GM12873 (cell line): ENCODE results near the gene CCL1.

Experiments
- TF ChIP-seq, protein P1 (sequence below): IDR thresholded peaks from 2 replicates; pipeline ENCODE4 v1.5.1; 2012; ENCODE audit warnings: low read depth, mild to moderate bottlenecking, moderate library complexity, low read length, control low read depth; ENCODE audit not compliant: insufficient read depth; ENCODE audit errors: missing control alignments

CCL1 gene, protein sequence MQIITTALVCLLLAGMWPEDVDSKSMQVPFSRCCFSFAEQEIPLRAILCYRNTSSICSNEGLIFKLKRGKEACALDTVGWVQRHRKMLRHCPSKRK

DNA sequence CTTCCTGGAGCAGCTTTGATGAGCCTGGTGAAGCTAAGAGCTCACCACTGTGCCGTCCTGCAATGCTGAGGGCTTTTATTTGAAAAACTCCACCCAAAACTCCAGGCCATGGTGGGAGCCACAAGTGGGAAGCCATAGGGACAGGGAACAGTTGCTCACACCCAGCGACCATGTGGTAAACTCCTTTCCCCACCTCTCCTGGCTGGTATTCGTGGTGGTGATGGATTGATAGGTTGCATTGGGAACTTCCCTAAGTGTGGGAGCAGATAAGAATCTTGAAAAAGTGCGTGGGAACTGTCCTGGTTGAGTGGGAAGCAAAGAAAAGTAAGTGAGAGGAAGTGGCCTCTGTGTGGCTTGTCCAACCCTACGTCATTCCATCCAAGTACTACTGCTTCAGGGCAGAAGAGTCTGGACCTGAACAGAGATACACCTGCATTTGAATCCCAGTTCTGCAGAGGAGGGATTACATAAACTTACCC lies at the start of gene CCL1:
Gene CCL1 (minus strand): TSS at position 51 of the 479 bp plus-strand sequence. CDS start 72 bp downstream, outside the sequence.
- TF ChIP-seq, protein P1, sequence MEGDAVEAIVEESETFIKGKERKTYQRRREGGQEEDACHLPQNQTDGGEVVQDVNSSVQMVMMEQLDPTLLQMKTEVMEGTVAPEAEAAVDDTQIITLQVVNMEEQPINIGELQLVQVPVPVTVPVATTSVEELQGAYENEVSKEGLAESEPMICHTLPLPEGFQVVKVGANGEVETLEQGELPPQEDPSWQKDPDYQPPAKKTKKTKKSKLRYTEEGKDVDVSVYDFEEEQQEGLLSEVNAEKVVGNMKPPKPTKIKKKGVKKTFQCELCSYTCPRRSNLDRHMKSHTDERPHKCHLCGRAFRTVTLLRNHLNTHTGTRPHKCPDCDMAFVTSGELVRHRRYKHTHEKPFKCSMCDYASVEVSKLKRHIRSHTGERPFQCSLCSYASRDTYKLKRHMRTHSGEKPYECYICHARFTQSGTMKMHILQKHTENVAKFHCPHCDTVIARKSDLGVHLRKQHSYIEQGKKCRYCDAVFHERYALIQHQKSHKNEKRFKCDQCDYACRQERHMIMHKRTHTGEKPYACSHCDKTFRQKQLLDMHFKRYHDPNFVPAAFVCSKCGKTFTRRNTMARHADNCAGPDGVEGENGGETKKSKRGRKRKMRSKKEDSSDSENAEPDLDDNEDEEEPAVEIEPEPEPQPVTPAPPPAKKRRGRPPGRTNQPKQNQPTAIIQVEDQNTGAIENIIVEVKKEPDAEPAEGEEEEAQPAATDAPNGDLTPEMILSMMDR = no peak

DNA sequence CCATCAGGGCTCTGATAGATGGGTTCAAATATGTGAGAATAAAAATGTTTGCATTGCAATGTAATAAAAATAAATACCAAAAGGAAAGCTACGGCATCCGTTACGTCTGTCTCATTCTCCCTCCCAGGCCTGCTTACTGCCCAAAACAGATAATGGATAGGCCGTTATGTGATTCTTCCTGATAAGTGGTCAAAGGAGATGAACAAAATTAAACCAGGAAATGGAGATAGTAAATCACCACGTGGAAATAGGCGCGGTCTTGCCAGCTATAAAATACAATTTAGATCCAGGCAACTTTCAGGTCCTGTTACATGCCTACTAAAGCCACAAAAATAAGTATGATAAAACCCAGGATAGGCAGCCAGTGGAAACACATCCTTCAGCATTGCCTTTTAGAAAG lies 49.5 kb upstream of the CCL1 start:
- TF ChIP-seq, protein P1 = no peak

DNA sequence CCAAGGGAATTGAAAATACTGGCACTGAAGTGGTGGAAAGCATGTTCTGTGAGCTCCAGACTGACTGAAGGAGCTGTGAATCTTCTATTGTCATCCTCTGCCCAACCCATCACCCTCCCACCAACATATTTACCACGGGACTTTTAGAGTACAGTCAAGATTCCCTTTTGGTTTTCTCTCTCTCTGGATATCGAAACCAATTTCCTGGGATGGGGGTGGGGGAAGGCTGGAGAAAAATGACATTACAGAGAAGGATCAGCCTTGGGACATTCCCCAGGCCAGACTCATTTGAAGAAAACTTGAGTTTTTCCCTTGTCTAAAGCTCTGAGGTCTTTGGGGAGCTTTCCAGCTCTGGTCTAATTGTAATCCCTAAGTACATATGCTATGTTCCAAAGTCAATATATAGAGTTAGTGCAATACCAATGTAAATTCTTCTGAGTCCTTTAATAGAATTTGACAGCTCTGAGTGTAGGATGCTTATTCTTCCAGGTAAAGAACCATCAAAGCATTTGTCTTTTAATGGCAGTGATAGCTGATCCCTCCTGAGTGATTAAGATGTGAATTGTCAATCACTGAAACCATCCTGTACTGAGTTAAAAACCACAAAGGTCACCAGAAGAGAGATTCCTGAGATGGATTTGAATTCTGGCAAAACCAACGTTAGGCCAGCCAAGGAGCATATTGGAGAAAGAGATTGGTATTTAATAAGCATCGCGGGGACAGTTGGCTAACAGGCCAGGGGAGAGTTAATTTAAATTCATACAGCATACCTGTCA lies 48.8 kb upstream of the CCL1 start:
- TF ChIP-seq, protein P1 = no peak

DNA sequence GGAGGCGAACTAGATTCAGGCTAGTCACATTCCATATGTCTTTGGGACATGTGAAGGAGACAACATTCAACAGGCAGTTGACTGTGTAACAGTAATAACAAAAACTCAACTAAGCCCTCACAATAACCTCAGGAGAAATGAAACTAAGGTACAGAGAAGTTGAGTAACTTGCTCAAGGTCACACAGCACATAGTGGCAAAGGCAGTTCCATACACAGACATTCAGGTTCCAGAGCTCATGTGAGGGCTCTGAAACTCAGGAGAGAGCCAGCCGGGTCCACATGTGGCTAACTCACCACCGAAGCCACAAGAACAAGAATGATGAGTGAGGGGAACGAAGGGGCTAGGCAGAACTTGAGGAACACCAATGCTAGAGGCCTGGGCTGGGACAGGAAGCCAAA lies 46.3 kb upstream of the CCL1 start:
- TF ChIP-seq, protein P1 = no peak

DNA sequence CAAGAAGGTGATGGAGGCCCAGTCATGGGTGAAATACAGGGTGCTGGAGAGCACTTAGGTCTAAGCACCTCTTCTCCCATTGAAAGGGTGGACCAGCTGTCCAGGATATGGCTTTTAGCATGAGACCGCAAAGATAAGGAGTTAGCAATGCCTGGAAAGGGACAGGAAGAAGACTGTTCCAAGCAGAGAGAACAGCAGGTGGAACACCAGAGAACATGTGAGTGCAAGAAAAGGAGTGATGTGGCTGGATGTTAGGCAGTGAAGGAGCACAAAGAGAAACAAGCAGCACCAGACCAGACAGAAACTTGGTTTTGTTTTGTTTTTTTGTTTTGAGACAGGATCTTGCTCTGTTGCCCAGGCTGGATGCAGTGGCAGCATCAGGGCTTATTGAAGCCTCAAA lies 45.4 kb upstream of the CCL1 start:
- TF ChIP-seq, protein P1 = no peak

DNA sequence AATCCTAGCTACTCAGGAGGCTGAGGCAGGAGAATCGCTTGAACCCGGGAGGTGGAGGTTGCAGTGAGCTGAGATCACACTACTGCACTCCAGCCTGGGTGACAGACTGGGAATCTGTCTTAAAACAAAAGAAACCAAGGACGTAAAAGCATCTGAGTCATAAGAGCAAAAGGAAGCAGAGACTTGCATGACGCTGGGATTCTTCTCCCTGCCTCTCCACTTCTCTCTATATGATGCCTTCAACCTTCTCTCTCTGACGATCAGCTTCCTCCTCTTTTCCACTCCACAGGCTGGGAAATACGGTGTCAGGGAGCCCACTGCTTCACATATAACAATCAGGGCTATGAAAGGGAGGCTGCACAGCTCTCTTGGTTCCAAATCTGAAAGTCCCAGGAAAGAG lies 43.2 kb upstream of the CCL1 start:
- TF ChIP-seq, protein P1 = no peak

DNA sequence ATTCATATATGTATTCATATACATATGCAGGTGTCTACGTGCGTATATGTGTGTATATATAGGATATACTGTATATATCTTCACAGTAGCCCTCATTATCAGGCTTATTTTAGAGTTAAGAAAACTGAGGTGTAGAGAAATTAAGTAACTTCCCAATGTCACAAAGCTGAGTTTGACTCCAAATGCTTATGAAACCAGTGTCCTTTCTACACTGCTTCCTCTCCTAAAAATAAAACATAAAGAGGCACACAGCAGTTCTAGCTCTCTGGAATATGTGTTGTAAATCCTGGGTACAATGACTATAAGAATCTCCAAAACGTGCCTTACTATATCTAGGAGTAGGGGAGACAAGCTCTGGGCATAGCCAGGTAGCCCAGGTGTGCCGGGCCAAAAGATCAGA lies 40.0 kb upstream of the CCL1 start:
- TF ChIP-seq, protein P1 = no peak
